Renal pelvis (tissue), 12 donors: Measurements from ENCODE around the gene PIK3R1. TPM values are rescaled to one million over a fixed set of nuclear protein-coding genes. Genes with fewer than 3 reads are reported as not detected.

ENCODE experiments used
- DNase-seq: peaks from one replicate; pipeline ENCODE4 v3.0.0-alpha.2; 2013
- long read RNA-seq, 16 experiments: transcript quantifications; one replicate each; lab custom pipeline, GENCODE V29; 2026
- polyA plus RNA-seq, 3 donors: library from polyadenylated mRNA; unstranded; fragments of 120-200 nt; gene quantifications; one replicate each; pipeline ENCODE4 v1.2.1, GENCODE V29; 2013; ENCODE audit not compliant: insufficient read length in 3 of 3

PIK3R1 gene
- 10 to 100 TPM; 65.6 to 76.2 (median 75.2) TPM for polyA plus RNA-seq
- long read RNA-seq, donor 1, full-length matches to known transcripts: 9 of 34 reads
- long read RNA-seq, donor 1, partial matches to known transcripts: 25 of 34 reads
- long read RNA-seq, donor 1, other reads (novel, unspliced or antisense): 0 of 34 reads
- long read RNA-seq, donor 2, full-length matches to known transcripts: 11 of 26 reads
- long read RNA-seq, donor 2, partial matches to known transcripts: 15 of 26 reads
- long read RNA-seq, donor 2, other reads (novel, unspliced or antisense): 0 of 26 reads
- long read RNA-seq, donor 3, full-length matches to known transcripts: 12 of 50 reads
- long read RNA-seq, donor 3, partial matches to known transcripts: 38 of 50 reads
- long read RNA-seq, donor 3, other reads (novel, unspliced or antisense): 0 of 50 reads
- long read RNA-seq, donor 4, transcript PIK3R1-201 (10 exons, 2,625 nt): major isoform, 5 of 29 reads
- long read RNA-seq, donor 4, partial matches to known transcripts: 22 of 29 reads
- long read RNA-seq, donor 4, other reads (novel, unspliced or antisense): 0 of 29 reads
- long read RNA-seq, donor 5, partial matches to known transcripts: 15 of 20 reads
- long read RNA-seq, donor 5, other reads (novel, unspliced or antisense): 0 of 20 reads
- long read RNA-seq, donor 6, full-length matches to known transcripts: 24 of 86 reads
- long read RNA-seq, donor 6, partial matches to known transcripts: 62 of 86 reads
- long read RNA-seq, donor 6, other reads (novel, unspliced or antisense): 0 of 86 reads
- long read RNA-seq, donor 7, full-length matches to known transcripts: 10 of 64 reads
- long read RNA-seq, donor 7, partial matches to known transcripts: 54 of 64 reads
- long read RNA-seq, donor 7, other reads (novel, unspliced or antisense): 0 of 64 reads
- long read RNA-seq, donor 8, full-length matches to known transcripts: 11 of 80 reads
- long read RNA-seq, donor 8, partial matches to known transcripts: 69 of 80 reads
- long read RNA-seq, donor 8, other reads (novel, unspliced or antisense): 0 of 80 reads
- long read RNA-seq, donor 9, full-length matches to known transcripts: 15 of 57 reads
- long read RNA-seq, donor 9, partial matches to known transcripts: 42 of 57 reads
- long read RNA-seq, donor 9, other reads (novel, unspliced or antisense): 0 of 57 reads
- long read RNA-seq, donor 10, full-length matches to known transcripts: 5 of 17 reads
- long read RNA-seq, donor 10, partial matches to known transcripts: 12 of 17 reads
- long read RNA-seq, donor 10, other reads (novel, unspliced or antisense): 0 of 17 reads
- long read RNA-seq, donor 11, full-length matches to known transcripts: 9 of 23 reads
- long read RNA-seq, donor 11, partial matches to known transcripts: 14 of 23 reads
- long read RNA-seq, donor 11, other reads (novel, unspliced or antisense): 0 of 23 reads
- long read RNA-seq, donor 12, full-length matches to known transcripts: 14 of 64 reads
- long read RNA-seq, donor 12, partial matches to known transcripts: 50 of 64 reads
- long read RNA-seq, donor 12, other reads (novel, unspliced or antisense): 0 of 64 reads
- long read RNA-seq, donor 13, partial matches to known transcripts: 8 of 15 reads
- long read RNA-seq, donor 13, other reads (novel, unspliced or antisense): 0 of 15 reads
- long read RNA-seq, donor 14, full-length matches to known transcripts: 10 of 94 reads
- long read RNA-seq, donor 14, partial matches to known transcripts: 84 of 94 reads
- long read RNA-seq, donor 14, other reads (novel, unspliced or antisense): 0 of 94 reads
- long read RNA-seq, donor 15, full-length matches to known transcripts: 13 of 54 reads
- long read RNA-seq, donor 15, partial matches to known transcripts: 41 of 54 reads
- long read RNA-seq, donor 15, other reads (novel, unspliced or antisense): 0 of 54 reads
- long read RNA-seq, donor 16, full-length matches to known transcripts: 6 of 29 reads
- long read RNA-seq, donor 16, partial matches to known transcripts: 23 of 29 reads
- long read RNA-seq, donor 16, other reads (novel, unspliced or antisense): 0 of 29 reads

- peak; percentile 95 for DNase-seq
Observed at GRCh38 chr5:68215208-68215897, at the start of gene PIK3R1. TSS of gene PIK3R1 (plus strand) at chr5:68215756. CDS start at chr5:68226676, 10,920 bp downstream.

DNA sequence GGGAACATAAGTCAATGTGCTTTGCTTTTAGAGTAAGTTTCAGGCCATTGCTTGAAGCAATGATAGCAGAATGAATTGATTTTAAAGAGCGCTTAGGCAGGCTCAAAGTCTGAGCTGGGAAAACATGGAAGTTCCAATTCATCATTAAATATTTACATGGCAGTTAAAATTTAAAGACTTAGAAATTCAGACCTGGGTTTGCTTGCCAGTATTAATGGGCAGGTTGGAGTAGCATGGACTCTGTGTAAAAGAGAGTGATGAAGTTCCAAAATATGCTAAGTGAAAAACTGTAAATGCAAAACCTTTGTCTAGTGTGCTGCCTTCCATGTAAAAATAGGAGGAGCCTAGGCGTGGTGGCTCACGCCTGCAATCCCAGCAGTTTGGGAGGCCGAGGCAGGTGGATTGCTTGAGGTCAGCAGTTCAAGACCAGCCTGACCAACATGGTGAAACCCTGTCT is 48.3 kb upstream of the PIK3R1 start:
- DNase-seq: no peak

DNA sequence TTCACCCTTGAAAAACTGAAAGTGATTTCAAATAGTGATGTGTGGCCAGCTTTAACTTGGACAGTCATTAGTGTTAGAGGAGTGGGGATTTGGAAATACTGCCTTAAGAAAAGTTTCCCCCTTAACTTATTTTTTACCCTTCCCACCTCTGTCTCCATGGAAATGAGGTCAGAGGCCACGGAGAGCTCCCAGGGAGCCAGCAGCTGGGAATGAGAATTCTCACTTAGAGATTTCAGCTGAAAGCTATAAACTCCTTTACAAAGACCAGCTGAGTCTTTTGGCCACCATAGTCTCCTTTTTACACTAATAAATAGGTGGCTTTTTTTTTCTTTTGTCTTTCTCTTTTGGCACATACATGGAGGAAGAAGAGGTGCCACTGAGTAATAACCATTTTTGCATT is 45.7 kb upstream of the PIK3R1 start:
- peak; percentile 80 for DNase-seq

DNA sequence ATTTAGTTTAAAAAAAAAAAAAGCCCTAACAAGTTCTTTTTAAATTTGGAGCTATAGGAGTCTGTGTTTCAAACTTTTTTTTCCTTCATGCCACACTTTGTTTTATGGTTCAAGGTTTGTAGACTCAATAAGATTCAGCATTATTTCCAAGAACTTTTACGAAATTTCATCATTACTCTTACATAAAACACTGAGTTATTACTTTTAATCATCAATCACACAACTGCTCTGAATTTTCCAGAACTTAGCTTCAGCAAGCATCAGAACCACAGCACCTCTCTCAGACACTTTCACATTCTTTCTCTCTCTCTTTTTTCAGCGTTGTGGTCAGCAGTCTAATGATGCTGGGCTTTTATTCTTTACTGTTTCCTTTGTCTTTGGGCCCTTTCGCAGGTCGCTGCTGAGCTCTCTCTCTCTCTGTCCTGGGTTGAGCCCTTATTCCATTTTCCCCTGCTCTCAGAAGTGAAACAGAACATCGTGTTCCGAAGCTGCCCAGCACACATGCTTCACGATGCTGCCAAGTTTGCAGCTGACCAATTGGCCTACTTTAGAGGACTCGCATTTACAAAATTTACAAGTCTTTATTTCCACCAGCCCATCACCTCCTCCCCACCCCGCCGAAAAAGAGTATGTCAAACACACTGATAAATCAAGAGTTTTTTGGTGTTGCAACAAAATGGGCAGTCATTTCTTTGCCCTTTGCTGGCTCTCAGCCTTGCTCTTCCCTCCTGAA is 44.6 kb upstream of the PIK3R1 start:
- no peak for DNase-seq

- no peak for DNase-seq
Observed at GRCh38 chr5:68172314-68172713, 43.2 kb upstream of the PIK3R1 start.

GRCh38 chr5:68173007-68173406 is 42.5 kb upstream of the PIK3R1 start:
- no peak for DNase-seq

DNA sequence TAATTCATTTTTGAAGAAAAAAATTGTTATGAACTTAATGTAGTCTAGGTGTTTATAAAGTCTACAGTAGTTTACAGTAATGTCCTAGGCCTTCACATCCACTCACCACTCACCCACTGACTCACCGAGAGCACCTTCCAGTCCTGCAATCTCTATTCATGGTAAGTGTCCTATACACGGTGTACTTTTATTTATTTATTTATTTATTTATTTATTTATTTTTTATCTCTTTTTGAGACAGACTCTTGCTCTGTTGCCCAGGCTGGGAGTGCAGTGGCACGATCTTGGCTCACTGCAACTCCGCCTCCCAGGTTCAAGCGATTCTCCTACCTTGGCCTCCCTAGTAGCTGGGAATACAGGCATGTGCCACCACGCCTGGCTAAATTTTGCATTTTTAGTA is 39.3 kb upstream of the PIK3R1 start:
- DNase-seq: no peak

GRCh38 chr5:68176802-68177479 is 38.6 kb upstream of the PIK3R1 start:
- no peak for DNase-seq

GRCh38 chr5:68177676-68178075 is 37.9 kb upstream of the PIK3R1 start:
- no peak for DNase-seq

- no peak for DNase-seq
Observed at GRCh38 chr5:68178579-68178978, 37.0 kb upstream of the PIK3R1 start.

GRCh38 chr5:68180121-68181038 is 35.2 kb upstream of the PIK3R1 start:
- DNase-seq: no peak

- DNase-seq: no peak
Observed at GRCh38 chr5:68181039-68181599, 34.4 kb upstream of the PIK3R1 start.

DNA sequence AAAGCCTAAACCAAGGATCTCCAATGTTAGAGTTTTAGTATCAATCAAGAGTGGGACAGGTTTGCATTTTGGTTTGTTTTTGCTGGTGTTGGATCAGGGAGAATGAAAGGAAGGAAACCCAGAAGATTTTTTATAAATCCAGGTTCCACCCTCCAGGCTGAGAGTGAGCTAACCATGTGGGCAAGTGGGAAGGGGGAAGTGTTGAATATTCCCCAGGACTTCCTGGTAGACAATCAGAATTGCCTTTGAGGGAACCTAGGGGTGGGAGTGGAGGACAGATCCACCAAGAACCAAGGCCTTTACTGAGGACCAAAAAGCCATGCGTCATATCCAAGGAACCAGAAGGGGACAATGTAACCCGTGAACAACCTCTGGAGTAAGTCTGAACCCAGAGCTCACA is 33.5 kb upstream of the PIK3R1 start:
- no peak for DNase-seq

DNA sequence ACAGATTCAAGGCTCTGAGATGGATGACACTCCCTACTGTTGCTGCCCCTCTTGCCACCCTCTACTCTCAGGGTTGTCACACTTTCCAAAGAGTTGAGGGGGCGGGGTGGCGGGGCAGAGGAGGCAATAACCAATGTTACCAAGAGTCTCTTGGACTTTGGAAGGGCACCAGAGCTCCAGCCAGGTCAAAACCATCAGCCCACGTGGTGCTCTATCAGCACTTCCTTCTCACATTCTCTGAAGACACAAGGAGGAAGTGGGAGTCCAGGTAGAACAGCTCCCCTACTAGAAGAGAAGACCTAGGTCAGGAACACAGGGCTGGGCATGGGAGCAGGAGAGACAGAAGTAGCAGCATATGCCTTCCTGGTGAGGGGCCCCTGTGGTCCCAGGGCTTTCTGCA is 33.0 kb upstream of the PIK3R1 start:
- DNase-seq: no peak

DNA sequence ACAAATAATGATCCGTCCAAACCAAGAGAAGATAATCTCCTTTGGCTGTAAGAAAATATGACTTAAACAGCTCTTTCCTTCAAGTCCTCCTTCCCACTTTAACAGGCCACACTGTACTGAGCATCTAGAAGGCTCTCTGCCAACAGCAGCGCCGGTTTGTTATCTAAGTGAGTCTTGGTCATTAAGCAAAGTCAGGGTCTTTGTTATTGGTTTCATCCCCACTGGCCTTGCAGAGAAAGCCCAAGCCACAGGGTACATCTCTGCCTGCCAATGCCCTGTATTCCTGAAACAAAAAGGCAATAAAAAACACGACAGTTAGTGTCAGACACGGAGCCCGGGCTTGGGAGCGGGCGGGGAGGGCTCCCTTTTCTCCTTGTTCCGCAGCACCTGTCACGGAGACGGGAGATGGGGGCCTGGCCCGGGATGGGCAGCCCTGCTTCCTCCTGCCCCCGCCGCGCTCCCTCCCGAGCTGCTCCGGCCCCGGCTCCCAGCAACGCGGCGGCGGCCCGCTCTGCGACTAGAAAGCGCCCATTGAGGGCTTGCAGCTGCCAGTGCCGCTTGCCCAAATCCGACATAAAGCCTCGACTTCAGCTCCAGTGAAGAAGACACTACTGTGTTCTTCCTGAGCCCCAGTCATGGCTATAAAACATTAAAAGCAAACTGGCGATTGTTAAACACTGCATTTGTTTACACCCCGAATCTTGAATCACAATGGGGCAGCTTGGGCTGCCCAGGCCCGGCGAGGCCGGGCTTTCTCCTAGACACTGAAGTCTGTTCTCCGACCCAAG is 28.1 kb upstream of the PIK3R1 start:
- no peak for DNase-seq

DNA sequence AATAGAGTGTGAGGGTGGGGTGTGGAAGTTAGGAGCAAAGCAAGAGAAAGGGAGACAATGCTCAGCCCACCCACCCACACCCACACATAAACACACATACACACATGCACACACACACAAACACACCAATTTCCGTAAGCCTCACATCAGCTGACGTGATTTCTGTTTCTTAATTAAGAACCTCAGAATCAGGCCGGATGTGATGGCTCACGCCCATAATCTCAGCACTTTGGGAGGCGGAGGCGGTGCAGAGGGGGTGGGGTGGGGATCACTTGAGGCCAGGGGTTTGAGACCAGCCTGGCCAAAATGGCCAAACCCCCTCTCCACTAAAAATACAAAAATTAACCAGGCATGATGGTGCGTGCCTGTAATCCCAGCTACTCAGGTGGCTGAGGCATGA is 26.4 kb upstream of the PIK3R1 start:
- no peak for DNase-seq
